ENCODE measurements around the gene NOTCH2.

DNA sequence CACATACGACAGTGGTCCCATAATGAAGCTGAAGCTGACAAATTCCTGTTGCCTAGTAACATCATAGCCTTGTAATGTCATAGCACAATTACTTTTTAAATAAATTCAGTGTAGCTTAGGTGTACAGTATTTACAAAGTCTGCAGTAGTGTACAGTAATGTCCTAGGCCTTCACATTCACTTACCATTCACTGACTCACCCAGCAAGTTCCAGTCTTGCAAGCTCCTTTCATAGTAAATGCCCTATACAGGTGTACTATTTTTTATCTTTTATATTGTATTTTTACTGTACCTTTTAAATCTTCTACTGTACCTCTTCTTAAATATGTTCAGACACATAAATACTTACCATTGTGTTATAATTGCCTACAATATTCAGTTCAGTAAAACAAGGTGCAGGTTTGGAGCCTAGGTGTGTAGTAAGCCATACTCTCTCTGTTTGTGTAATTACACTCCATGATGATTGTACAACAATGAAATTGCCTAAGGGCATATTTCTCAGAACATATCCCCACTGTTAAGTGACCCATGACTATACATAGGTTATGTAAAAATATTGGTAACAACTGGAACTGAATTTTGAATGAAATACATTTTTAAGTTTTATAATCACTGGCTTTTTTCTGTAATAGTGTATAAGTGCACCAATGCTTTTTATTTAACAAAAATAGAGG lies 139.7 kb downstream of the NOTCH2 start:
- TF ChIP-seq, protein P1, sequence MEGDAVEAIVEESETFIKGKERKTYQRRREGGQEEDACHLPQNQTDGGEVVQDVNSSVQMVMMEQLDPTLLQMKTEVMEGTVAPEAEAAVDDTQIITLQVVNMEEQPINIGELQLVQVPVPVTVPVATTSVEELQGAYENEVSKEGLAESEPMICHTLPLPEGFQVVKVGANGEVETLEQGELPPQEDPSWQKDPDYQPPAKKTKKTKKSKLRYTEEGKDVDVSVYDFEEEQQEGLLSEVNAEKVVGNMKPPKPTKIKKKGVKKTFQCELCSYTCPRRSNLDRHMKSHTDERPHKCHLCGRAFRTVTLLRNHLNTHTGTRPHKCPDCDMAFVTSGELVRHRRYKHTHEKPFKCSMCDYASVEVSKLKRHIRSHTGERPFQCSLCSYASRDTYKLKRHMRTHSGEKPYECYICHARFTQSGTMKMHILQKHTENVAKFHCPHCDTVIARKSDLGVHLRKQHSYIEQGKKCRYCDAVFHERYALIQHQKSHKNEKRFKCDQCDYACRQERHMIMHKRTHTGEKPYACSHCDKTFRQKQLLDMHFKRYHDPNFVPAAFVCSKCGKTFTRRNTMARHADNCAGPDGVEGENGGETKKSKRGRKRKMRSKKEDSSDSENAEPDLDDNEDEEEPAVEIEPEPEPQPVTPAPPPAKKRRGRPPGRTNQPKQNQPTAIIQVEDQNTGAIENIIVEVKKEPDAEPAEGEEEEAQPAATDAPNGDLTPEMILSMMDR (IDR thresholded peaks at IDR 0.05; ENCODE audit: low read depth, low read length, poor library complexity, severe bottlenecking) = no peak
- TF ChIP-seq EZH2phosphoT487 (IDR thresholded peaks at IDR 0.05; ENCODE audit: borderline replicate concordance, low read length) = no peak
